HepG2 (cell line): ENCODE measurements around the gene PKMYT1. TPM values are rescaled to one million over a fixed set of nuclear protein-coding genes. Genes with fewer than 3 reads are reported as not detected.

ENCODE experiments used
- EEA1 ChIP-seq: sonication (generic); formaldehyde crosslinking; IDR thresholded peaks from 2 replicates; pipeline ENCODE4 v1.5.1; 2020; ENCODE audit warnings: mild to moderate bottlenecking, missing genetic modification reagents, borderline replicate concordance
- ETS1 ChIP-seq: sonication (generic); formaldehyde crosslinking; IDR thresholded peaks from 2 replicates; pipeline ENCODE4 v1.4.0; 2020; ENCODE audit warnings: missing genetic modification reagents
- FOXP1 ChIP-seq, 2 experiments: fragments of 450-650 bp in 1 of 2; IDR thresholded peaks; 2 replicates each; pipeline ENCODE4 v1.6.1; 2017 to 2018; ENCODE audit warnings: antibody characterized with exemption in 1 of 2
- HCFC1 ChIP-seq: fragments of 150-350 bp; IDR thresholded peaks from 2 replicates; pipeline ENCODE4 v1.6.1; 2014; ENCODE audit warnings: low read depth, low read length
- HNRNPK ChIP-seq: fragments of 200-400 bp; formaldehyde crosslinking; IDR thresholded peaks from 2 replicates; pipeline ENCODE4 v1.6.1; 2018; ENCODE audit warnings: low read length, low read depth, moderate library complexity, mild to moderate bottlenecking; ENCODE audit not compliant: poor library complexity, severe bottlenecking
- NAIF1 ChIP-seq: sonication (generic); formaldehyde crosslinking; IDR thresholded peaks from 2 replicates; pipeline ENCODE4 v1.5.0; 2020; ENCODE audit warnings: mild to moderate bottlenecking, missing genetic modification reagents, borderline replicate concordance
- NFE2L2 ChIP-seq: fragments of 150-350 bp; IDR thresholded peaks from 2 replicates; pipeline ENCODE4 v1.6.1; 2014; ENCODE audit warnings: low read length
- NR2C2 ChIP-seq: sonication (generic); formaldehyde crosslinking; IDR thresholded peaks from 2 replicates; pipeline ENCODE4 v1.4.0; 2020; ENCODE audit warnings: missing genetic modification reagents, mild to moderate bottlenecking, moderate library complexity, borderline replicate concordance
- POGZ ChIP-seq: sonication (generic); formaldehyde crosslinking; IDR thresholded peaks from 2 replicates; pipeline ENCODE4 v1.4.0; 2020; ENCODE audit warnings: mild to moderate bottlenecking, missing genetic modification reagents
- POLR2A ChIP-seq, 2 experiments: IDR thresholded peaks; 2 replicates each; pipeline ENCODE4 v1.6.1; 2011; ENCODE audit warnings: low read depth in 2 of 2, low read length in 2 of 2, mild to moderate bottlenecking in 1 of 2, moderate library complexity in 1 of 2; ENCODE audit not compliant: insufficient read depth in 1 of 2
- PPARG ChIP-seq: conservative IDR thresholded peaks from 2 replicates; pipeline ENCODE4 v1.6.1; 2016; ENCODE audit warnings: missing biosample characterization, missing genetic modification reagents
- STAG1 ChIP-seq: sonication (generic); formaldehyde crosslinking; IDR thresholded peaks from 2 replicates; pipeline ENCODE4 v1.4.0; 2020; ENCODE audit warnings: missing genetic modification reagents
- TBX2 ChIP-seq: sonication (generic); formaldehyde crosslinking; IDR thresholded peaks from 2 replicates; pipeline ENCODE4 v1.5.0; 2020; ENCODE audit warnings: missing genetic modification reagents, mild to moderate bottlenecking, borderline replicate concordance
- TEAD2 ChIP-seq: sonication (generic); formaldehyde crosslinking; IDR thresholded peaks from 2 replicates; pipeline ENCODE4 v1.9.0; 2021; ENCODE audit warnings: missing genetic modification reagents
- TIGD3 ChIP-seq: sonication (generic); formaldehyde crosslinking; IDR thresholded peaks from 2 replicates; pipeline ENCODE4 v1.5.1; 2020; ENCODE audit warnings: mild to moderate bottlenecking, missing genetic modification reagents, borderline replicate concordance
- ZC3H13 ChIP-seq: sonication (generic); formaldehyde crosslinking; IDR thresholded peaks from 2 replicates; pipeline ENCODE4 v1.8.1; 2023; ENCODE audit warnings: mild to moderate bottlenecking, missing genetic modification reagents, moderate library complexity
- ZNF234 ChIP-seq: sonication (generic); formaldehyde crosslinking; conservative IDR thresholded peaks from 2 replicates; pipeline ENCODE4 v1.5.1; 2020; ENCODE audit warnings: mild to moderate bottlenecking, missing genetic modification reagents
- ZNF282 ChIP-seq: fragments of 450-650 bp; IDR thresholded peaks from 2 replicates; pipeline ENCODE4 v1.6.1; 2018; ENCODE audit not compliant: partially characterized antibody
- ZNF550 ChIP-seq: sonication (generic); formaldehyde crosslinking; IDR thresholded peaks from 2 replicates; pipeline ENCODE4 v1.4.0; 2020; ENCODE audit warnings: mild to moderate bottlenecking, missing genetic modification reagents, borderline replicate concordance
- polyA plus RNA-seq, 8 experiments: library from polyadenylated mRNA; depleted of rRNA in 3 of 8; stranded (reverse) in 7 of 8; unstranded in 1 of 8; fragments of >200 nt; fragmentation: Illumina TruSeq in 4 of 8; extraction: Trizol in 4 of 8; gene quantifications; 2 replicates each; pipeline versions ENCODE4 v1.2.1 to v1.2.3, GENCODE V29; 2011 to 2016; ENCODE audit warnings: low read depth in 4 of 8, missing spikeins in 1 of 8, mixed read lengths in 1 of 8; ENCODE audit not compliant: insufficient read depth in 1 of 8
- total RNA-seq, 5 experiments: library from RNA; depleted of rRNA; stranded (reverse); fragments of >200 nt; fragmentation: Illumina TruSeq; extraction: Trizol; gene quantifications; 2 replicates each; pipeline ENCODE4 v1.2.3, GENCODE V29; 2016; ENCODE audit warnings: low read depth in 1 of 5
- TF ChIP-seq, protein P1 (sequence below): sonication (generic); formaldehyde crosslinking; IDR thresholded peaks from 2 replicates; pipeline ENCODE4 v1.8.0; 2022; ENCODE audit warnings: mild to moderate bottlenecking, missing genetic modification reagents
- TF ChIP-seq, protein P2 (sequence below): sonication (generic); formaldehyde crosslinking; IDR thresholded peaks from 2 replicates; pipeline ENCODE4 v1.4.0; 2020; ENCODE audit warnings: missing genetic modification reagents, borderline replicate concordance

Gene PKMYT1
- total and polyA plus RNA-seq, 2 of the 13 experiments (the other 11 are each of a cell fraction or from before 2014, with no cell fraction given): 7.0 to 27.8 TPM

DNA sequence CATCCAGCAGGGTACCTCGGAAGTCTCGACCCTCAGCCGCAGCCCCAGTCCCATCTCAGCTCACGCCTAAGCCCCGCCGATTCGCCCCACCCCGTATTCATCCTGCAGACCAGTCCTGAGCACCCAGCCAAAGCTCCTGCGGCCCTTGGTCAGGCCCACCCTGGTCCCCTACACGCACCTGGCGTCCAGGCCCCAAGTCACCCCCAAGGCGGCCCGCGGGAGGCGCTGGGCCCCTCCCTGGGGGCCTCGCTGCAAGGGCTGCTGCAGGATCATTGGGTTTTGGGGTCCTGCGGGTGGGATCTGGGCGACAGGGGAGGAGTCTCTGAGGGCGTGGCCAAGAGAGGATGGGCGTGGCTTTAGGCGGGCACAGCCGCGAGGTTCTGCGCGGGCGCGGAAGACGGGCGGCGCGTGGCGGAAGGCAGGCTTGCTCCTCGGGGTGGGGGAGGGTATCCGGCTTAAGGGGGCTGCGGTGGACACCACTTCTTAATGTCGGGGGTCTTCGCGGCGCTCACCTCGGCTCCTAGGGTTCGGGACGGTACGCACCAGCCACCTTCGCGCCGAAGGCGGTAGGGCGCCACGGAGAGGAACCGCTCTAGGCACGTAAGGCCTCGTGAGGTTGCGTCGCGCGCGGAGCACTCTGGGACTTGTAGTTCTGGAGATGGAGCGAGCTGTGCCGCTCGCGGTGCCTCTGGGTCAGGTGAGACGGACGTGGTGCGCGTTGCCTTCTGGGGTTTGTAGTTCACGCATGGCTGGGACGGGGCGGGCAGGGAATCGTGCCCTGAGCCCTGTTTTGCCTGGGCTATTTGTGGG is 43.6 kb upstream of the PKMYT1 start, which contains the start of the genes HCFC1R1 and THOC6 (continued):
- TF ChIP-seq TIGD3 (peak; percentile 68), FOXP1 (IDR thresholded peaks at IDR 0.05) (no peak), FOXP1 (CRISPR knock-in tag; IDR thresholded peaks at IDR 0.05) (no peak), NR2C2 (CRISPR knock-in tag) (peak; percentile 95), ZNF234 (CRISPR knock-in tag) (no peak), STAG1 (CRISPR knock-in tag) (no peak), HNRNPK (peak; percentile 99), POGZ (CRISPR knock-in tag) (0 out of 2 replicates have a peak, but pooled peaks have one; percentile 23), NFE2L2 (no peak), ZNF550 (CRISPR knock-in tag) (no peak), ZC3H13 (CRISPR knock-in tag) (peak; percentile 92), NAIF1 (peak; percentile 68; the same call in 1 of the 2 replicates), ZNF282 (no peak), ETS1 (CRISPR knock-in tag) (no peak), EEA1 (peak; percentile 59; the same call in 1 of the 2 replicates), POLR2A (IDR thresholded peaks at IDR 0.05; ENCODE audit: insufficient read depth in 1 of 2, low read depth in 2 of 2, low read length in 2 of 2) (peak; percentile 81 to 93), TEAD2 (CRISPR knock-in tag) (no peak), PPARG (CRISPR knock-in tag) (0 out of 2 replicates have a peak, but pooled peaks have one; percentile 20), TBX2 (CRISPR knock-in tag) (peak; percentile 68; the same call in 1 of the 2 replicates), HCFC1 (peak; percentile 98)
- TF ChIP-seq, protein P1, sequence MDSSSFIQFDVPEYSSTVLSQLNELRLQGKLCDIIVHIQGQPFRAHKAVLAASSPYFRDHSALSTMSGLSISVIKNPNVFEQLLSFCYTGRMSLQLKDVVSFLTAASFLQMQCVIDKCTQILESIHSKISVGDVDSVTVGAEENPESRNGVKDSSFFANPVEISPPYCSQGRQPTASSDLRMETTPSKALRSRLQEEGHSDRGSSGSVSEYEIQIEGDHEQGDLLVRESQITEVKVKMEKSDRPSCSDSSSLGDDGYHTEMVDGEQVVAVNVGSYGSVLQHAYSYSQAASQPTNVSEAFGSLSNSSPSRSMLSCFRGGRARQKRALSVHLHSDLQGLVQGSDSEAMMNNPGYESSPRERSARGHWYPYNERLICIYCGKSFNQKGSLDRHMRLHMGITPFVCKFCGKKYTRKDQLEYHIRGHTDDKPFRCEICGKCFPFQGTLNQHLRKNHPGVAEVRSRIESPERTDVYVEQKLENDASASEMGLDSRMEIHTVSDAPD (CRISPR knock-in tag): peak; percentile 91
- TF ChIP-seq, protein P2, sequence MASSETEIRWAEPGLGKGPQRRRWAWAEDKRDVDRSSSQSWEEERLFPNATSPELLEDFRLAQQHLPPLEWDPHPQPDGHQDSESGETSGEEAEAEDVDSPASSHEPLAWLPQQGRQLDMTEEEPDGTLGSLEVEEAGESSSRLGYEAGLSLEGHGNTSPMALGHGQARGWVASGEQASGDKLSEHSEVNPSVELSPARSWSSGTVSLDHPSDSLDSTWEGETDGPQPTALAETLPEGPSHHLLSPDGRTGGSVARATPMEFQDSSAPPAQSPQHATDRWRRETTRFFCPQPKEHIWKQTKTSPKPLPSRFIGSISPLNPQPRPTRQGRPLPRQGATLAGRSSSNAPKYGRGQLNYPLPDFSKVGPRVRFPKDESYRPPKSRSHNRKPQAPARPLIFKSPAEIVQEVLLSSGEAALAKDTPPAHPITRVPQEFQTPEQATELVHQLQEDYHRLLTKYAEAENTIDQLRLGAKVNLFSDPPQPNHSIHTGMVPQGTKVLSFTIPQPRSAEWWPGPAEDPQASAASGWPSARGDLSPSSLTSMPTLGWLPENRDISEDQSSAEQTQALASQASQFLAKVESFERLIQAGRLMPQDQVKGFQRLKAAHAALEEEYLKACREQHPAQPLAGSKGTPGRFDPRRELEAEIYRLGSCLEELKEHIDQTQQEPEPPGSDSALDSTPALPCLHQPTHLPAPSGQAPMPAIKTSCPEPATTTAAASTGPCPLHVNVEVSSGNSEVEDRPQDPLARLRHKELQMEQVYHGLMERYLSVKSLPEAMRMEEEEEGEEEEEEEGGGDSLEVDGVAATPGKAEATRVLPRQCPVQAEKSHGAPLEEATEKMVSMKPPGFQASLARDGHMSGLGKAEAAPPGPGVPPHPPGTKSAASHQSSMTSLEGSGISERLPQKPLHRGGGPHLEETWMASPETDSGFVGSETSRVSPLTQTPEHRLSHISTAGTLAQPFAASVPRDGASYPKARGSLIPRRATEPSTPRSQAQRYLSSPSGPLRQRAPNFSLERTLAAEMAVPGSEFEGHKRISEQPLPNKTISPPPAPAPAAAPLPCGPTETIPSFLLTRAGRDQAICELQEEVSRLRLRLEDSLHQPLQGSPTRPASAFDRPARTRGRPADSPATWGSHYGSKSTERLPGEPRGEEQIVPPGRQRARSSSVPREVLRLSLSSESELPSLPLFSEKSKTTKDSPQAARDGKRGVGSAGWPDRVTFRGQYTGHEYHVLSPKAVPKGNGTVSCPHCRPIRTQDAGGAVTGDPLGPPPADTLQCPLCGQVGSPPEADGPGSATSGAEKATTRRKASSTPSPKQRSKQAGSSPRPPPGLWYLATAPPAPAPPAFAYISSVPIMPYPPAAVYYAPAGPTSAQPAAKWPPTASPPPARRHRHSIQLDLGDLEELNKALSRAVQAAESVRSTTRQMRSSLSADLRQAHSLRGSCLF (CRISPR knock-in tag): 0 out of 2 replicates have a peak, but pooled peaks have one; percentile 20
